BLaER1 (cell line): ENCODE data around the gene SCTR.

Experiments
- H3K27ac ChIP-seq: shearing (Covaris generic); formaldehyde crosslinking; 2 replicates; pipeline ENCODE4 v1.8.1; 2022
- H3K27me3 ChIP-seq: shearing (Covaris generic); formaldehyde crosslinking; 2 replicates; pipeline ENCODE4 v1.8.1; 2022
- H3K36me3 ChIP-seq: shearing (Covaris generic); formaldehyde crosslinking; 2 replicates; pipeline ENCODE4 v1.8.1; 2022
- H3K4me1 ChIP-seq: shearing (Covaris generic); formaldehyde crosslinking; 2 replicates; pipeline ENCODE4 v1.8.1; 2022
- H3K4me2 ChIP-seq: shearing (Covaris generic); formaldehyde crosslinking; 2 replicates; pipeline ENCODE4 v1.8.1; 2022
- H3K4me3 ChIP-seq: shearing (Covaris generic); formaldehyde crosslinking; 2 replicates; pipeline ENCODE4 v1.8.1; 2022
- H3K9ac ChIP-seq: shearing (Covaris generic); formaldehyde crosslinking; 2 replicates; pipeline ENCODE4 v1.8.1; 2022
- H3K9me3 ChIP-seq: shearing (Covaris generic); formaldehyde crosslinking; 2 replicates; pipeline ENCODE4 v1.8.1; 2022
- H4K20me1 ChIP-seq: shearing (Covaris generic); formaldehyde crosslinking; 2 replicates; pipeline ENCODE4 v1.8.1; 2022
- Cebpa-rat ChIP-seq: shearing (Covaris generic); IDR thresholded peaks from 2 replicates; pipeline ENCODE4 v1.8.1; 2022

The SCTR gene

GRCh38 chr2:119438128-119438656 lies 86.1 kb downstream of the SCTR start:
- H3K4me3 ChIP-seq, result no peak overlapping the region

GRCh38 chr2:119436993-119437772 lies 87.1 kb downstream of the SCTR start:
- H3K4me2 ChIP-seq, result no peak overlapping the region
- H3K27me3 ChIP-seq, result peaks cover 9% of the 10 kb centered on the region
- no peaks in the 10 kb centered on the region for H3K9me3 ChIP-seq
- H3K4me1 ChIP-seq, result peaks cover 8% of the 10 kb centered on the region
- no peaks in the 10 kb centered on the region for H4K20me1 ChIP-seq
- no peak overlapping the region for H3K4me3 ChIP-seq
- H3K9ac ChIP-seq, result no peak overlapping the region
- H3K36me3 ChIP-seq, result no peaks in the 10 kb centered on the region
- no peak overlapping the region for H3K27ac ChIP-seq
- no peak for TF ChIP-seq Cebpa-rat

More at GRCh38 chr2:119438128-119438656, 86.1 kb downstream of the SCTR start:
- H3K4me2 ChIP-seq, result no peak overlapping the region
- no peak overlapping the region for H3K9ac ChIP-seq
- H3K27ac ChIP-seq, result no peak overlapping the region
- no peak for TF ChIP-seq Cebpa-rat
- H3K4me1 ChIP-seq, result no peaks in the 10 kb centered on the region
- H4K20me1 ChIP-seq, result no peaks in the 10 kb centered on the region
- H3K27me3 ChIP-seq, result no peaks in the 10 kb centered on the region
- no peaks in the 10 kb centered on the region for H3K36me3 ChIP-seq
- no peaks in the 10 kb centered on the region for H3K9me3 ChIP-seq

GRCh38 chr2:119435953-119436297 lies 88.4 kb downstream of the SCTR start:
- H3K27me3 ChIP-seq, result peaks cover 11% of the 10 kb centered on the region
- peaks cover 18% of the 10 kb centered on the region for H3K4me1 ChIP-seq
- H3K36me3 ChIP-seq, result no peaks in the 10 kb centered on the region
- H3K9me3 ChIP-seq, result no peaks in the 10 kb centered on the region
- H3K4me2 ChIP-seq, result no peak overlapping the region
- no peak overlapping the region for H3K9ac ChIP-seq
- H3K4me3 ChIP-seq, result no peak overlapping the region
- no peak for TF ChIP-seq Cebpa-rat
- H3K27ac ChIP-seq, result no peak overlapping the region
- H4K20me1 ChIP-seq, result peaks cover 6% of the 10 kb centered on the region; the same call in 1 of the 2 replicates

GRCh38 chr2:119435081-119435952 lies 89.0 kb downstream of the SCTR start:
- Histone ChIP-seq H3K4me1 (peaks cover 24% of the 10 kb centered on the region), H3K4me2 (no peak overlapping the region), H3K9ac (no peak overlapping the region), H4K20me1 (peaks cover 6% of the 10 kb centered on the region; the same call in 1 of the 2 replicates), H3K27me3 (peaks cover 11% of the 10 kb centered on the region), H3K4me3 (no peak overlapping the region), H3K36me3 (no peaks in the 10 kb centered on the region), H3K27ac (no peak overlapping the region), H3K9me3 (no peaks in the 10 kb centered on the region)
- TF ChIP-seq Cebpa-rat, result no peak

- no peak overlapping the region for H3K4me2 ChIP-seq
- H3K9me3 ChIP-seq, result no peaks in the 10 kb centered on the region
- H3K27me3 ChIP-seq, result peaks cover 14% of the 10 kb centered on the region
- H4K20me1 ChIP-seq, result peaks cover 6% of the 10 kb centered on the region; the same call in 1 of the 2 replicates
- H3K4me3 ChIP-seq, result no peak overlapping the region
- TF ChIP-seq Cebpa-rat, result no peak
- H3K36me3 ChIP-seq, result no peaks in the 10 kb centered on the region
- peaks cover 29% of the 10 kb centered on the region for H3K4me1 ChIP-seq
- no peak overlapping the region for H3K27ac ChIP-seq
- no peak overlapping the region for H3K9ac ChIP-seq
These were observed 89.6 kb downstream of the SCTR start for GRCh38 chr2:119434664-119435063.

GRCh38 chr2:119433636-119434327 lies 90.5 kb downstream of the SCTR start:
- Histone ChIP-seq H3K4me3 (no peak overlapping the region), H3K9ac (no peak overlapping the region), H3K4me2 (no peak overlapping the region), H3K4me1 (peaks cover 29% of the 10 kb centered on the region), H3K9me3 (no peaks in the 10 kb centered on the region), H3K27me3 (peaks cover 14% of the 10 kb centered on the region), H4K20me1 (peaks cover 6% of the 10 kb centered on the region; the same call in 1 of the 2 replicates), H3K36me3 (no peaks in the 10 kb centered on the region), H3K27ac (no peak overlapping the region)
- no peak for TF ChIP-seq Cebpa-rat

GRCh38 chr2:119432851-119433522 lies 91.3 kb downstream of the SCTR start:
- Histone ChIP-seq H3K27me3 (peaks cover 14% of the 10 kb centered on the region), H3K36me3 (no peaks in the 10 kb centered on the region), H4K20me1 (peaks cover 6% of the 10 kb centered on the region; the same call in 1 of the 2 replicates), H3K9me3 (no peaks in the 10 kb centered on the region), H3K4me1 (peaks cover 29% of the 10 kb centered on the region), H3K27ac (no peak overlapping the region), H3K4me2 (peak overlapping the region; percentile 97), H3K9ac (no peak overlapping the region), H3K4me3 (no peak overlapping the region)
- no peak for TF ChIP-seq Cebpa-rat

- no peaks in the 10 kb centered on the region for H3K36me3 ChIP-seq
- peaks cover 6% of the 10 kb centered on the region; the same call in 1 of the 2 replicates for H4K20me1 ChIP-seq
- H3K4me2 ChIP-seq, result peak overlapping the region; percentile 97
- H3K4me1 ChIP-seq, result peaks cover 29% of the 10 kb centered on the region
- H3K4me3 ChIP-seq, result peak overlapping the region; percentile 65
- H3K9ac ChIP-seq, result peak overlapping the region; percentile 6; the same call in 1 of the 2 replicates
- H3K27me3 ChIP-seq, result peaks cover 14% of the 10 kb centered on the region
- no peak overlapping the region for H3K27ac ChIP-seq
- no peak for TF ChIP-seq Cebpa-rat
- no peaks in the 10 kb centered on the region for H3K9me3 ChIP-seq
These were observed 92.1 kb downstream of the SCTR start for GRCh38 chr2:119431976-119432850.
